Hair follicular keratinocyte (primary cell): ENCODE data around the gene PPRC1. TPM values are rescaled to one million over a fixed set of nuclear protein-coding genes. Genes with fewer than 3 reads are reported as not detected.

ENCODE experiments used
- total RNA-seq: library from RNA; depleted of rRNA; stranded (reverse); fragments of >200 nt; gene quantifications from 2 replicates; pipeline ENCODE4 v1.2.3, GENCODE V29; 2015

PPRC1 gene, protein sequence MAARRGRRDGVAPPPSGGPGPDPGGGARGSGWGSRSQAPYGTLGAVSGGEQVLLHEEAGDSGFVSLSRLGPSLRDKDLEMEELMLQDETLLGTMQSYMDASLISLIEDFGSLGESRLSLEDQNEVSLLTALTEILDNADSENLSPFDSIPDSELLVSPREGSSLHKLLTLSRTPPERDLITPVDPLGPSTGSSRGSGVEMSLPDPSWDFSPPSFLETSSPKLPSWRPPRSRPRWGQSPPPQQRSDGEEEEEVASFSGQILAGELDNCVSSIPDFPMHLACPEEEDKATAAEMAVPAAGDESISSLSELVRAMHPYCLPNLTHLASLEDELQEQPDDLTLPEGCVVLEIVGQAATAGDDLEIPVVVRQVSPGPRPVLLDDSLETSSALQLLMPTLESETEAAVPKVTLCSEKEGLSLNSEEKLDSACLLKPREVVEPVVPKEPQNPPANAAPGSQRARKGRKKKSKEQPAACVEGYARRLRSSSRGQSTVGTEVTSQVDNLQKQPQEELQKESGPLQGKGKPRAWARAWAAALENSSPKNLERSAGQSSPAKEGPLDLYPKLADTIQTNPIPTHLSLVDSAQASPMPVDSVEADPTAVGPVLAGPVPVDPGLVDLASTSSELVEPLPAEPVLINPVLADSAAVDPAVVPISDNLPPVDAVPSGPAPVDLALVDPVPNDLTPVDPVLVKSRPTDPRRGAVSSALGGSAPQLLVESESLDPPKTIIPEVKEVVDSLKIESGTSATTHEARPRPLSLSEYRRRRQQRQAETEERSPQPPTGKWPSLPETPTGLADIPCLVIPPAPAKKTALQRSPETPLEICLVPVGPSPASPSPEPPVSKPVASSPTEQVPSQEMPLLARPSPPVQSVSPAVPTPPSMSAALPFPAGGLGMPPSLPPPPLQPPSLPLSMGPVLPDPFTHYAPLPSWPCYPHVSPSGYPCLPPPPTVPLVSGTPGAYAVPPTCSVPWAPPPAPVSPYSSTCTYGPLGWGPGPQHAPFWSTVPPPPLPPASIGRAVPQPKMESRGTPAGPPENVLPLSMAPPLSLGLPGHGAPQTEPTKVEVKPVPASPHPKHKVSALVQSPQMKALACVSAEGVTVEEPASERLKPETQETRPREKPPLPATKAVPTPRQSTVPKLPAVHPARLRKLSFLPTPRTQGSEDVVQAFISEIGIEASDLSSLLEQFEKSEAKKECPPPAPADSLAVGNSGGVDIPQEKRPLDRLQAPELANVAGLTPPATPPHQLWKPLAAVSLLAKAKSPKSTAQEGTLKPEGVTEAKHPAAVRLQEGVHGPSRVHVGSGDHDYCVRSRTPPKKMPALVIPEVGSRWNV (N-terminal part only)
- 19.4 and 28.6 TPM in 2 replicates for total RNA-seq

DNA sequence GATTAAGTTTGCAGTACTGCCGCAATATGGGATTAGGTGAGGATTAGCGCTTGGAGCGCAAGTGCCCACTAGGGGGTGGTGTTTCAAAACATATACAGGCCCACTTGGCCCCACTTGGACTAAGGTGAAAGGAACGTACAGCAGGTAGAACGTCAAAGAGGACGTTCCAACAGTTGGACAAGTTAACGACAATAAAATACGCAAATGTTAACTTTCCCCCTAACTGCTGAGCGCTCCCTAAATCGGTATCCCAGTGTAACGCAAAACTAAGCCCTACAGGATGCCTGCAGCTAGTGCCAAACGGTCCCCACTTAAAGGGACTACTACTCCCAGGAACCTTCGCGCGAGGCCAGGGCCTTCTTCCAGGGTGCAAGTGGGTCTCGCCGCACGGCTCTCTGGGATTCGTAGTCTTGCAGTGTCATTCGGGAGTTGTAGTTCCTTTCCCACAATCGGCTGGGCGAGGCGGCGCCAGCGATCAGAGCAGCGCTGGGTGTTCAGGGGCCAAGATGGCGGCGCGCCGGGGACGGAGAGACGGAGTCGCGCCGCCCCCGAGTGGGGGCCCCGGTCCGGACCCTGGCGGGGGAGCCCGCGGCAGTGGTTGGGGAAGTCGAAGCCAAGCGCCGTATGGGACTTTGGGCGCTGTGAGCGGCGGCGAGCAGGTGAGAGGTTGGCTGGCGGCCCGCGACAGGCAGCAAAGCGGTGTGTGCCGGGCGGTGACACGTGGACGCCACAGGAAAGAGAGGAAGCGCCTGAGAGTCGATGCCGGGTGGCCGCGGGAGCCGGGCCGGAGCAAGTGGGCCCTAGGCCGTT, at the start of gene PPRC1:
Gene PPRC1, plus strand, starts transcription at position 478 of the 810 bp plus-strand sequence. Its CDS starts 29 bp downstream, at position 507.

DNA sequence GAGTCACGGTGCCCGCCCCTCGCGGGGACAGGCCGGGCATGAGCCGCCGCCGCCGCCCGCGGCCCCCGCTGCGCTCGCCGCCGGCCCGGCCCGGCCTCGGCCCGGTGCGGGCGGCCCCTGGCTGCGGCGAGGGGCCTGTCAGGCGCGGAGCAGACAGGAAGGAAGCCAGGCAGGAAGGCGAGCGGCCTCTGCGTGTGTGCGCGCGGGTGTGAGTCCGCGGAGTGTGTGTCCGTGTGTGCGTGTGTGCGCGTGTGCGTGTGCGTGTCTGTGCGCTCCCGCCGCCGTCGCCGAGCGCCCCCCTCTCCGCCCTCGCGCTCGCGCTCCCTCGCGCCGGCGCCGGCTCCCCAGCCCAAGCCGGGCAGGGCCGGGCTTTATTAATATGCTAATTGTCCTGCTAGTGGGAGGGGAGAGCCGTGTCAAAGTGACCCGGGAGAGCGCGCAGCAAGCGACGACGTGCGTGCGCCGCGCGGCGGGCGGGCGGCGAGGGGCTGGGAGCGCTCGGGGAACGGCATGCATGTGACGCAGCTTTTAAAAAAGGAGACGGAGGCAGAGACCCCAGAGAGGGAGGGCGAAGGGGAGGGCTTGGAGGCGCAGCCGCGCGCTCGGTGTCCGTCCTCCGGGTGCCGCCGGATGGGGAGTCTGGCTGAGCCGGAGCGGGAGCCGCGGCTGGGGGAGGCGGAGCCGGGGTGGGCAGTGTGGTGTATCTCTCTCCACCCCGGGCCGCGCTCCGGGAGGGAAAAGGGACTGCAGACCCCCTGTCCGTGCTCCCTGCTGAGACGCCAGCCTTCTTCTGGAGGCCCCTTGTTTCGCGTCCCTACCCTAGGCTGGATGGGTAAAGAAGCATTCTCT, 12.5 kb upstream of the PPRC1 start, which contains the start of gene LDB1:
Gene LDB1, minus strand, starts transcription at position 227 of the 849 bp plus-strand sequence. CDS start 258 bp downstream, outside the sequence.

DNA sequence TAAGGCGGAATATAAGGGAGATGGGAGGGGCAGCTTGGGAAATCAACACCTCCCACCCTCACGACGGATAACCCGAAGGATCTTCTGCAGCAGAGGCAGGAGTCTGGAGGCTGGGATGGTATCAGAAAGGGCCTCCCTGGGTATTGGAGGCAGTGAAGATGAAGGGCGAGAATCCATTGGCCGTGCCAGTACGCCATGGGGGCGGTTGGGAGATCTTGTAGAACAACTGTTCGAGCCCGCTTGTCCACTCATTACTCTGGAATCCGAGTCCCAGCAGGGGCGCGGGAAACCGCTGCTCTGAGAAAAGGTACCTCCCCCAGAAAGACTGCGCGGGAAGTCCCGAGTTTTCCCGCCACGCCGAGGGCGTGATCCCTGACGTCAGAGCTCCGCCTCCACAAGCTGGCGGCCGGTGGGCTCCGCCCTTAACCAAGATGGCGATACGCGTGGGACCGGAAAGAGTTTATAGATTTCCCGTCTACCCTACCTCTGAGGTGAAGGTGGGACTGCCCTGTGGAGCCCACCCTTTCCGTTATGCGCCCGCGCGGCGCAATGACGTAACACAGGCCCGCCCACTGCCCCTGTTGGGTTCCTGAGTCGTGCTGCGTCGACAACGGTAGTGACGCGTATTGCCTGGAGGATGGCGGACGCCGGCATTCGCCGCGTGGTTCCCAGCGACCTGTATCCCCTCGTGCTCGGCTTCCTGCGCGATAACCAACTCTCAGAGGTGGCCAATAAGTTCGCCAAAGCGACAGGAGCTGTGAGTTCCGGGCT, 19.1 kb downstream of the PPRC1 start, which contains the start of gene NOLC1:
Gene NOLC1, plus strand, starts transcription at position 616 of the 771 bp plus-strand sequence. Its CDS starts 22 bp downstream, at position 638.

Other genes with a start within 250 kb of the PPRC1 start
- gene ARMH3, start 76.9 kb upstream of the PPRC1 start, total RNA-seq, result 6.3 and 8.4 TPM in 2 replicates
- 37.9 and 48.1 TPM in 2 replicates for gene HPS6, start 67.7 kb upstream of the PPRC1 start, total RNA-seq
- gene LDB1, start 12.7 kb upstream of the PPRC1 start, total RNA-seq, result 21.5 and 31.7 TPM in 2 replicates
- gene NOLC1, start 19.3 kb downstream of the PPRC1 start, total RNA-seq, result 104 and 155 TPM in 2 replicates
- 0.23 and 0.27 TPM in 2 replicates for gene ELOVL3, start 93.3 kb downstream of the PPRC1 start, total RNA-seq
- gene PITX3, start 108.5 kb downstream of the PPRC1 start, total RNA-seq, result 0.11 and 0.55 TPM in 2 replicates
- 33.9 and 37.8 TPM in 2 replicates for gene GBF1, start 112.5 kb downstream of the PPRC1 start, total RNA-seq